GM23338 (cell line): ENCODE measurements around the gene PDSS1. TPM values are rescaled to one million over a fixed set of nuclear protein-coding genes. Genes with fewer than 3 reads are reported as not detected.

ENCODE experiments used
- ATAC-seq: fragments of 200-7000 bp; cut with Tn5 transposase; 3 replicates; pipeline ENCODE4 v1.9.1; 2020
- DNase-seq: peaks from one replicate; pipeline ENCODE4 v3.0.0-alpha.2; 2015; ENCODE audit warnings: low spot score
- H2AFZ ChIP-seq: fragments of 200-600 bp; sonication (generic); 2 replicates; pipeline ENCODE4 v1.8.0; 2016; ENCODE audit warnings: antibody characterized with exemption, mild to moderate bottlenecking, moderate library complexity
- H3F3A ChIP-seq: fragments of 200-600 bp; sonication (generic); replicated peaks from 2 replicates; pipeline ENCODE4 v1.8.0; 2017; ENCODE audit warnings: antibody characterized with exemption, mixed run types, low read depth
- H3K27ac ChIP-seq: fragments of 200-600 bp; sonication (generic); 2 replicates; pipeline ENCODE4 v1.6.1; 2016; ENCODE audit warnings: low read depth
- H3K27me3 ChIP-seq: fragments of 200-600 bp; sonication (generic); 2 replicates; pipeline ENCODE4 v1.8.0; 2016; ENCODE audit warnings: mild to moderate bottlenecking, mixed run types, moderate library complexity; ENCODE audit not compliant: insufficient read depth
- H3K36me3 ChIP-seq: fragments of 200-600 bp; sonication (generic); 2 replicates; pipeline ENCODE4 v1.8.0; 2016; ENCODE audit warnings: mild to moderate bottlenecking; ENCODE audit not compliant: insufficient read depth
- H3K4me1 ChIP-seq: fragments of 200-600 bp; sonication (generic); 2 replicates; pipeline ENCODE4 v1.8.0; 2016; ENCODE audit warnings: mild to moderate bottlenecking, moderate library complexity; ENCODE audit not compliant: insufficient read depth
- H3K4me2 ChIP-seq: fragments of 200-600 bp; sonication (generic); 2 replicates; pipeline ENCODE4 v1.7.1; 2017; ENCODE audit warnings: mixed run types
- H3K4me3 ChIP-seq: fragments of 200-600 bp; sonication (generic); 2 replicates; pipeline ENCODE4 v1.6.1; 2016; ENCODE audit warnings: mixed run types
- H3K79me2 ChIP-seq: fragments of 200-600 bp; sonication (generic); replicated peaks from 2 replicates; pipeline ENCODE4 v1.8.0; 2017; ENCODE audit warnings: mild to moderate bottlenecking; ENCODE audit not compliant: insufficient read depth
- H3K9me2 ChIP-seq: fragments of 200-600 bp; sonication (generic); 2 replicates; pipeline ENCODE4 v1.8.0; 2017; ENCODE audit not compliant: insufficient read depth
- H4K20me1 ChIP-seq: fragments of 200-600 bp; sonication (generic); replicated peaks from 2 replicates; pipeline ENCODE4 v1.8.0; 2017; ENCODE audit warnings: mild to moderate bottlenecking; ENCODE audit not compliant: insufficient read depth
- H3K27ac Mint-ChIP-seq: 2 replicates; pipeline ENCODE4 v1.8.0; 2020; ENCODE audit warnings: inconsistent platforms, mild to moderate bottlenecking, moderate library complexity, mixed read lengths
- H3K27me3 Mint-ChIP-seq: 3 replicates; pipeline ENCODE4 v1.8.0; 2022; ENCODE audit warnings: low read depth, mild to moderate bottlenecking, moderate library complexity, mixed read lengths, inconsistent platforms; ENCODE audit not compliant: insufficient read depth, poor library complexity
- H3K36me3 Mint-ChIP-seq: 3 replicates; pipeline ENCODE4 v1.8.0; 2021; ENCODE audit warnings: low read depth, mild to moderate bottlenecking, inconsistent platforms, moderate library complexity, mixed read lengths
- H3K4me1 Mint-ChIP-seq: 3 replicates; pipeline ENCODE4 v1.8.0; 2020; ENCODE audit warnings: mild to moderate bottlenecking, inconsistent platforms, mixed read lengths
- H3K4me3 Mint-ChIP-seq: 3 replicates; pipeline ENCODE4 v1.8.0; 2021; ENCODE audit warnings: moderate library complexity, mild to moderate bottlenecking, inconsistent platforms, mixed read lengths
- H3K9me3 Mint-ChIP-seq: 3 replicates; pipeline ENCODE4 v1.8.0; 2020; ENCODE audit warnings: moderate library complexity, mild to moderate bottlenecking, inconsistent platforms, mixed read lengths
- CREB1 ChIP-seq: fragments of 250-450 bp; sonication (Bioruptor Pico); IDR thresholded peaks from 2 replicates; pipeline ENCODE4 v1.5.0; 2020; ENCODE audit warnings: low read depth, mild to moderate bottlenecking, moderate library complexity
- ETS1 ChIP-seq: IDR thresholded peaks from 2 replicates; pipeline ENCODE4 v1.6.1; 2016; ENCODE audit warnings: antibody characterized with exemption
- EZH2 ChIP-seq: fragments of 200-600 bp; sonication (generic); IDR thresholded peaks from one replicate; pipeline ENCODE4 v1.8.0; 2017; ENCODE audit warnings: antibody characterized with exemption, mild to moderate bottlenecking, low read depth; ENCODE audit not compliant: unreplicated experiment
- EZH2phosphoT487 ChIP-seq: fragments of 200-600 bp; sonication (generic); IDR thresholded peaks from one replicate; pipeline ENCODE4 v1.8.1; 2018; ENCODE audit warnings: antibody characterized with exemption; ENCODE audit not compliant: unreplicated experiment
- JUNB ChIP-seq: IDR thresholded peaks from one replicate; pipeline ENCODE4 v1.6.1; 2016; ENCODE audit warnings: antibody characterized with exemption; ENCODE audit not compliant: unreplicated experiment
- NANOG ChIP-seq: IDR thresholded peaks from 2 replicates; pipeline ENCODE4 v1.6.1; 2016; ENCODE audit warnings: antibody characterized with exemption, borderline replicate concordance
- POLR2AphosphoS5 ChIP-seq: IDR thresholded peaks from 2 replicates; pipeline ENCODE4 v1.6.1; 2016; ENCODE audit warnings: antibody characterized with exemption, low read depth
- STAT1 ChIP-seq: IDR thresholded peaks from one replicate; pipeline ENCODE4 v1.6.1; 2016; ENCODE audit warnings: antibody characterized with exemption; ENCODE audit not compliant: unreplicated experiment
- ZNF331 ChIP-seq: fragments of 250-450 bp; sonication (Bioruptor Pico); IDR thresholded peaks from 2 replicates; pipeline ENCODE4 v1.5.0; 2020; ENCODE audit warnings: low read depth, mild to moderate bottlenecking, moderate library complexity
- ZNF462 ChIP-seq: fragments of 250-450 bp; sonication (Bioruptor Pico); IDR thresholded peaks from 2 replicates; pipeline ENCODE4 v1.5.0; 2020; ENCODE audit warnings: mild to moderate bottlenecking, moderate library complexity
- polyA plus RNA-seq: library from polyadenylated mRNA; unstranded; fragments of >200 nt; fragmentation: Nextera tagmentation; extraction: Ambion mirVana; gene quantifications from 2 replicates; pipeline ENCODE4 v1.2.1, GENCODE V29; 2016
- total RNA-seq: library from RNA; depleted of rRNA; stranded (reverse); fragments of >200 nt; shearing (Covaris generic); gene quantifications from 2 replicates; pipeline ENCODE4 v1.2.3, GENCODE V29; 2014

PDSS1 gene
- total and polyA plus RNA-seq, 2 experiments from 2014 or later: 21.5 to 26.2 TPM

GRCh38 chr10:26682931-26683330 is 14.6 kb upstream of the PDSS1 start:
- Histone ChIP-seq H3F3A (no peaks in the 10 kb centered on the region), H3K27me3 (no peaks in the 10 kb centered on the region), H3K27ac (no peak overlapping the region), H3K36me3 (no peaks in the 10 kb centered on the region), H4K20me1 (no peaks in the 10 kb centered on the region), H3K9me2 (no peaks in the 10 kb centered on the region), H3K79me2 (no peaks in the 10 kb centered on the region), H3K4me1 (no peaks in the 10 kb centered on the region), H2AFZ (no peak overlapping the region), H3K4me3 (no peak overlapping the region), H3K4me2 (no peak overlapping the region)
- ATAC-seq (no peak), DNase-seq (no peak)
- Mint-ChIP-seq H3K9me3 (no peaks in the 10 kb centered on the region), H3K4me1 (no peaks in the 10 kb centered on the region), H3K27me3 (no peaks in the 10 kb centered on the region), H3K36me3 (no peaks in the 10 kb centered on the region), H3K27ac (no peak overlapping the region), H3K4me3 (no peak overlapping the region)
- TF ChIP-seq EZH2phosphoT487: no peak
- TF ChIP-seq POLR2AphosphoS5: no peak
- TF ChIP-seq CREB1 (CRISPR knock-in tag): no peak
- TF ChIP-seq NANOG: no peak
- TF ChIP-seq STAT1: no peak
- no peak for TF ChIP-seq ZNF331 (CRISPR knock-in tag)
- TF ChIP-seq ETS1: no peak
- TF ChIP-seq ZNF462 (CRISPR knock-in tag): no peak
- TF ChIP-seq JUNB: no peak
- no peak for TF ChIP-seq EZH2
